HepG2 (cell line): ENCODE results near the gene SLC9A1. TPM values are rescaled to one million over a fixed set of nuclear protein-coding genes. Genes with fewer than 3 reads are reported as not detected.

Source experiments
- ELK4 ChIP-seq: sonication (generic); formaldehyde crosslinking; IDR thresholded peaks from 2 replicates; pipeline ENCODE4 v1.9.0; 2021; ENCODE audit warnings: missing genetic modification reagents, borderline replicate concordance
- ETV5 ChIP-seq: IDR thresholded peaks from 2 replicates; pipeline ENCODE4 v1.6.1; 2018; ENCODE audit warnings: missing biosample characterization, missing genetic modification reagents, inconsistent platforms, borderline replicate concordance
- ETV6 ChIP-seq: sonication (generic); formaldehyde crosslinking; conservative IDR thresholded peaks from 2 replicates; pipeline ENCODE4 v1.4.0; 2020; ENCODE audit warnings: missing genetic modification reagents
- GPBP1L1 ChIP-seq: sonication (generic); formaldehyde crosslinking; IDR thresholded peaks from 2 replicates; pipeline ENCODE4 v1.5.0; 2020; ENCODE audit warnings: mild to moderate bottlenecking, missing genetic modification reagents
- HNF4A ChIP-seq: sonication (generic); formaldehyde crosslinking; IDR thresholded peaks from 2 replicates; pipeline ENCODE4 v1.4.0; 2020; ENCODE audit warnings: missing genetic modification reagents
- JARID2 ChIP-seq: sonication (generic); formaldehyde crosslinking; IDR thresholded peaks from 2 replicates; pipeline ENCODE4 v1.8.1; 2023; ENCODE audit warnings: missing genetic modification reagents, inconsistent platforms; ENCODE audit not compliant: insufficient replicate concordance
- MED1 ChIP-seq: sonication (generic); formaldehyde crosslinking; IDR thresholded peaks from 2 replicates; pipeline ENCODE4 v1.4.0; 2020; ENCODE audit warnings: missing genetic modification reagents
- MED8 ChIP-seq: sonication (generic); formaldehyde crosslinking; IDR thresholded peaks from 2 replicates; pipeline ENCODE4 v1.8.1; 2023; ENCODE audit warnings: mild to moderate bottlenecking, missing genetic modification reagents; ENCODE audit not compliant: insufficient replicate concordance
- MEIS1 ChIP-seq: sonication (generic); formaldehyde crosslinking; IDR thresholded peaks from 2 replicates; pipeline ENCODE4 v1.9.0; 2021; ENCODE audit warnings: mild to moderate bottlenecking, missing genetic modification reagents, moderate library complexity, borderline replicate concordance
- NCOA5 ChIP-seq: sonication (generic); formaldehyde crosslinking; IDR thresholded peaks from 2 replicates; pipeline ENCODE4 v1.4.0; 2020; ENCODE audit warnings: missing genetic modification reagents
- RXRB ChIP-seq: IDR thresholded peaks from 2 replicates; pipeline ENCODE4 v1.6.1; 2016; ENCODE audit warnings: borderline replicate concordance, missing genetic modification reagents, missing compliant biosample characterization
- SRSF4 ChIP-seq: fragments of 200-400 bp; formaldehyde crosslinking; IDR thresholded peaks from one replicate; pipeline ENCODE4 v1.6.1; 2018; ENCODE audit warnings: mild to moderate bottlenecking, low read depth, low read length, moderate library complexity; ENCODE audit not compliant: poor library complexity, severe bottlenecking
- THAP9 ChIP-seq: sonication (generic); formaldehyde crosslinking; IDR thresholded peaks from 2 replicates; pipeline ENCODE4; 2020; ENCODE audit warnings: missing genetic modification reagents, mild to moderate bottlenecking, borderline replicate concordance
- ZFP37 ChIP-seq: sonication (generic); formaldehyde crosslinking; IDR thresholded peaks from 2 replicates; pipeline ENCODE4 v1.4.0; 2020; ENCODE audit warnings: missing genetic modification reagents, borderline replicate concordance
- ZKSCAN5 ChIP-seq: sonication (generic); formaldehyde crosslinking; IDR thresholded peaks from 2 replicates; pipeline ENCODE4 v1.5.1; 2020; ENCODE audit warnings: mild to moderate bottlenecking, missing genetic modification reagents
- ZKSCAN8 ChIP-seq: IDR thresholded peaks from 2 replicates; pipeline ENCODE4 v1.6.1; 2016; ENCODE audit warnings: borderline replicate concordance, missing genetic modification reagents, missing compliant biosample characterization
- ZNF143 ChIP-seq: sonication (generic); formaldehyde crosslinking; IDR thresholded peaks from 2 replicates; pipeline ENCODE4 v1.4.0; 2020; ENCODE audit warnings: missing genetic modification reagents
- ZNF354B ChIP-seq: sonication (generic); formaldehyde crosslinking; IDR thresholded peaks from 2 replicates; pipeline ENCODE4 v1.8.0; 2022; ENCODE audit warnings: mild to moderate bottlenecking, missing genetic modification reagents
- ZNF460 ChIP-seq: sonication (generic); formaldehyde crosslinking; IDR thresholded peaks from 2 replicates; pipeline ENCODE4 v1.5.1; 2020; ENCODE audit warnings: missing genetic modification reagents, mild to moderate bottlenecking, borderline replicate concordance
- ZNF672 ChIP-seq: sonication (generic); formaldehyde crosslinking; IDR thresholded peaks from 2 replicates; pipeline ENCODE4 v1.8.1; 2022; ENCODE audit warnings: missing genetic modification reagents
- polyA plus RNA-seq, 8 experiments: library from polyadenylated mRNA; depleted of rRNA in 3 of 8; stranded (reverse) in 7 of 8; unstranded in 1 of 8; fragments of >200 nt; fragmentation: Illumina TruSeq in 4 of 8; extraction: Trizol in 4 of 8; gene quantifications; 2 replicates each; pipeline versions ENCODE4 v1.2.1 to v1.2.3, GENCODE V29; 2011 to 2016; ENCODE audit warnings: low read depth in 4 of 8, missing spikeins in 1 of 8, mixed read lengths in 1 of 8; ENCODE audit not compliant: insufficient read depth in 1 of 8
- total RNA-seq, 5 experiments: library from RNA; depleted of rRNA; stranded (reverse); fragments of >200 nt; fragmentation: Illumina TruSeq; extraction: Trizol; gene quantifications; 2 replicates each; pipeline ENCODE4 v1.2.3, GENCODE V29; 2016; ENCODE audit warnings: low read depth in 1 of 5
- TF ChIP-seq, protein P1 (sequence below): IDR thresholded peaks from 2 replicates; pipeline ENCODE4 v1.6.1; 2016; ENCODE audit warnings: missing compliant biosample characterization, missing genetic modification reagents, borderline replicate concordance

SLC9A1 gene
- total and polyA plus RNA-seq, 2 of the 13 experiments (the other 11 are each of a cell fraction or from before 2014, with no cell fraction given), result 1.4 to 2.9 TPM

DNA sequence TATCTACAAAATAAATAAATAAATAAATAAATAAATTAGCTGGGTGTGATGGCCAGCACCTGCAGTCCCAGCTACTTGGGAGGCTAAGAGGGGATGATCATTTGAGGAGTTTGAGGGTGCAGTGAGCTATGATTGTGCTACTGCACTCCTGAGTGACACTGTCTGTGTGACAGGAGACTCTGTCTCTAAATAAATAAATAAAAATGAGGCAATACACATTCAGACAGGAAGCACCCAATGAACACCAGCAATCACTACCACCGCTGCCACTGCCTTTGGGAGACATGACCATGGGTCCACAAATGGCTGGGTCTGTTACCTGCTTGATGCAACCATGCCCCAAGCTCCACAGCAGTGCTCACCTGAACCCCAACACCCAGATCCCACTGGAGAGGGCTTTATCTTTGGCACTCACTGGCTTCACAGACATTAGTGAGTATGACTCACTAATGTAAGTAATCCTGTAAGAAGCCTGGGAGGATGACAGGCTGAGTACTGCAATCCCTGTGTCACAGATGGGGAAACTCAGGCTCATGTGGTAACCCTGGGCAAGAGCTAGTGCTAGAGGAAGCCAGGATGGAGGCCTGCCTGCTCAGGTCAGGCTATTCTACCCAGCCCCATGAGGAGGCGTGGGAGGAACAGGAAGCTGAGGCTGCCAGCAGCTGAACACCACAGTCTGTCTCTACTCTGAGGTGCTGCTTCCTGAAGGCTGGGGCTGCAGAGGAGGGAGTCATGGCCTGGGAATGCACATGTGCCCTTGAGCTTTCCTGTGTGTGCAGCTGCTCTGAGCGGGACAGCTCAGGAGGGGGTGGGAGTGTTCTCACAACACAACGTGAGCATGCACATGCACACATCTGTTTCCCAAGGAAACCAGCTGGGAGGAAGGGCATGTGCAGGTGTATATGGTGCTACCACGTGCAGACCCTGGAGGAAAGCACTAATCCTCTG lies 43.0 kb downstream of the SLC9A1 start (continued):
- no peak for TF ChIP-seq MED1
- no peak for TF ChIP-seq THAP9 (CRISPR knock-in tag)
- TF ChIP-seq HNF4A (CRISPR knock-in tag), result no peak
- TF ChIP-seq MED8 (CRISPR knock-in tag), result no peak
- no peak for TF ChIP-seq ZKSCAN5
- TF ChIP-seq, protein P1, sequence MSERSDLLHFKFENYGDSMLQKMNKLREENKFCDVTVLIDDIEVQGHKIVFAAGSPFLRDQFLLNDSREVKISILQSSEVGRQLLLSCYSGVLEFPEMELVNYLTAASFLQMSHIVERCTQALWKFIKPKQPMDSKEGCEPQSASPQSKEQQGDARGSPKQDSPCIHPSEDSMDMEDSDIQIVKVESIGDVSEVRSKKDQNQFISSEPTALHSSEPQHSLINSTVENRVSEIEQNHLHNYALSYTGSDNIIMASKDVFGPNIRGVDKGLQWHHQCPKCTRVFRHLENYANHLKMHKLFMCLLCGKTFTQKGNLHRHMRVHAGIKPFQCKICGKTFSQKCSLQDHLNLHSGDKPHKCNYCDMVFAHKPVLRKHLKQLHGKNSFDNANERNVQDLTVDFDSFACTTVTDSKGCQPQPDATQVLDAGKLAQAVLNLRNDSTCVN, result no peak
- peak; percentile 50; the same call in 1 of the 2 replicates for TF ChIP-seq ETV5
- no peak for TF ChIP-seq ZNF143 (CRISPR knock-in tag)
- TF ChIP-seq ELK4, result no peak
- no peak for TF ChIP-seq NCOA5 (CRISPR knock-in tag)
- TF ChIP-seq ZNF672 (CRISPR knock-in tag), result no peak
- TF ChIP-seq RXRB, result 0 out of 2 replicates have a peak, but pooled peaks have one; percentile 14
- no peak for TF ChIP-seq ETV6
- no peak for TF ChIP-seq JARID2
- no peak for TF ChIP-seq ZKSCAN8 (CRISPR knock-in tag)
- no peak for TF ChIP-seq ZNF460 (CRISPR knock-in tag)
- TF ChIP-seq MEIS1, result no peak
- TF ChIP-seq ZNF354B, result no peak
- no peak for TF ChIP-seq SRSF4
- no peak for TF ChIP-seq ZFP37 (CRISPR knock-in tag)
- no peak for TF ChIP-seq GPBP1L1
